Endothelial cell of umbilical vein (primary cell): ENCODE data around the gene MROH2A.
"Not testable (repeated sequence)": the region's sequence is repeated elsewhere in the genome, so short reads cannot be mapped to it uniquely, and the experiment has no call there.

Experiments
- CTCF ChIP-seq, 2 donors: IDR thresholded peaks; 1 replicate in 1 of 2; 2 replicates in 1 of 2; pipeline ENCODE4 v1.5.1; 2011; ENCODE audit warnings: low read length in 2 of 2, mild to moderate bottlenecking in 2 of 2, moderate library complexity in 2 of 2, control low read depth in 1 of 2, inconsistent platforms in 1 of 2, low read depth in 1 of 2; ENCODE audit not compliant: insufficient read depth in 1 of 2; ENCODE audit errors: extremely low read depth in 1 of 2
- EZH2 ChIP-seq: IDR thresholded peaks from 2 replicates; pipeline ENCODE4 v1.6.1; 2012; ENCODE audit warnings: borderline replicate concordance, low read depth, mild to moderate bottlenecking, moderate library complexity, low read length, inconsistent platforms; ENCODE audit not compliant: severe bottlenecking
- FOS ChIP-seq: IDR thresholded peaks from 2 replicates; pipeline ENCODE4 v1.6.1; 2011; ENCODE audit warnings: mild to moderate bottlenecking, low read length, moderate library complexity, borderline replicate concordance; ENCODE audit not compliant: insufficient read depth
- GATA2 ChIP-seq: IDR thresholded peaks from 2 replicates; pipeline ENCODE4 v1.7.0; 2011; ENCODE audit warnings: low read depth, mild to moderate bottlenecking, moderate library complexity, mixed read lengths, low read length; ENCODE audit not compliant: insufficient read length, insufficient read depth
- MAX ChIP-seq: IDR thresholded peaks from 2 replicates; pipeline ENCODE4 v1.6.1; 2011; ENCODE audit not compliant: insufficient read depth, insufficient read length
- MYC ChIP-seq: IDR thresholded peaks from one replicate; pipeline ENCODE4 v1.6.1; 2011; ENCODE audit warnings: mild to moderate bottlenecking, low read depth, low read length
- POLR2A ChIP-seq: IDR thresholded peaks from 2 replicates; pipeline ENCODE4 v1.6.1; 2012; ENCODE audit warnings: low read depth, mild to moderate bottlenecking, control low read depth, low read length
- POLR2AphosphoS5 ChIP-seq: IDR thresholded peaks from 2 replicates; pipeline ENCODE4 v1.6.1; 2012; ENCODE audit warnings: low read depth, mild to moderate bottlenecking, control low read depth, low read length, moderate library complexity; ENCODE audit not compliant: insufficient read depth

GRCh38 chr2:233745838-233746237, 32.3 kb upstream of the MROH2A start:
- not testable (repeated sequence) for TF ChIP-seq POLR2A; CTCF (IDR thresholded peaks at IDR 0.05; ENCODE audit: extremely low read depth in 1 of 2, insufficient read depth in 1 of 2, low read depth in 1 of 2, low read length in 2 of 2); POLR2AphosphoS5; GATA2; MAX; MYC; EZH2; FOS
